H1 (cell line): ENCODE data around the gene DAP. TPM values are rescaled to one million over a fixed set of nuclear protein-coding genes. Genes with fewer than 3 reads are reported as not detected.

Experiments used
- CTCF ChIA-PET: fragments of 300-600 bp; sonication (Branson Sonifier 250); formaldehyde crosslinking; loops from one replicate; lab custom pipeline; 2021; ENCODE audit not compliant: partially characterized antibody; lab: Charles Lee
- POLR2A ChIA-PET: fragments of 300-600 bp; sonication (Branson Sonifier 250); formaldehyde crosslinking; loops from one replicate; lab custom pipeline; 2021; ENCODE audit warnings: inconsistent platforms; ENCODE audit not compliant: partially characterized antibody; lab: Charles Lee
- DNase-seq, 2 experiments: peaks; one replicate each; pipeline versions ENCODE4 v3.0.0 to v3.0.0-alpha.2; 2010 to 2022; ENCODE audit warnings: low spot score in 2 of 2, low read depth in 1 of 2, mixed read lengths in 1 of 2
- FAIRE-seq: peaks from 2 replicates; lab custom pipeline; 2011; peaks lifted over from hg19 to GRCh38; lab: Jason Lieb, UNC
- H2AFZ ChIP-seq: 2 replicates; pipeline ENCODE4 v1.8.1; 2012; ENCODE audit warnings: low read length, inconsistent platforms
- H2AK5ac ChIP-seq: 2 replicates; pipeline ENCODE4 v1.6.1; 2013; ENCODE audit warnings: low read depth, low read length
- H2BK120ac ChIP-seq: replicated peaks from 2 replicates; pipeline ENCODE3; 2013; ENCODE audit warnings: low read depth, low read length, inconsistent platforms
- H2BK12ac ChIP-seq: 2 replicates; pipeline ENCODE4 v1.6.1; 2013; ENCODE audit warnings: low read depth, low read length
- H2BK15ac ChIP-seq: 2 replicates; pipeline ENCODE4 v1.6.1; 2013; ENCODE audit warnings: low read length
- H2BK20ac ChIP-seq: 2 replicates; pipeline ENCODE4 v1.6.1; 2013; ENCODE audit warnings: low read length
- H2BK5ac ChIP-seq: 2 replicates; pipeline ENCODE4 v1.6.1; 2013; ENCODE audit warnings: low read depth, low read length
- H3K14ac ChIP-seq: 2 replicates; pipeline ENCODE4 v1.6.1; 2013; ENCODE audit warnings: inconsistent platforms; ENCODE audit not compliant: insufficient read length
- H3K18ac ChIP-seq: 2 replicates; pipeline ENCODE4 v1.6.1; 2013; ENCODE audit warnings: low read length; ENCODE audit errors: extremely low read depth
- H3K23ac ChIP-seq: 2 replicates; pipeline ENCODE4 v1.6.1; 2013; ENCODE audit warnings: inconsistent platforms; ENCODE audit not compliant: insufficient read length
- H3K23me2 ChIP-seq: 2 replicates; pipeline ENCODE4 v1.6.1; 2013; ENCODE audit warnings: low read depth, low read length
- H3K27ac ChIP-seq: 2 replicates; pipeline ENCODE4 v1.6.1; 2011; ENCODE audit warnings: low read depth, low read length, inconsistent platforms
- H3K27me3 ChIP-seq, 4 experiments: replicated peaks in 1 of 4; 1 replicate in 1 of 4; 2 replicates in 3 of 4; pipeline versions ENCODE4 v1.6.1 to v1.8.1; 2011 to 2013; ENCODE audit warnings: low read length in 3 of 4, mild to moderate bottlenecking in 3 of 4, inconsistent platforms in 2 of 4, mixed read lengths in 2 of 4, moderate library complexity in 1 of 4; ENCODE audit not compliant: control insufficient read depth in 3 of 4, insufficient read depth in 3 of 4; ENCODE audit errors: extremely low read depth in 1 of 4
- H3K36me3 ChIP-seq, 4 experiments: 2 replicates each; pipeline versions ENCODE4 v1.6.1 to v1.8.1; 2011 to 2013; ENCODE audit warnings: mild to moderate bottlenecking in 4 of 4, low read length in 3 of 4, moderate library complexity in 2 of 4, control low read depth in 1 of 4, inconsistent platforms in 1 of 4; ENCODE audit not compliant: insufficient read depth in 4 of 4, control insufficient read depth in 2 of 4
- H3K4ac ChIP-seq: replicated peaks from 2 replicates; pipeline ENCODE3; 2013; ENCODE audit warnings: low read length, low read depth, mixed read lengths, inconsistent platforms; ENCODE audit not compliant: insufficient read length
- H3K4me1 ChIP-seq, 4 experiments: replicated peaks in 1 of 4; 1 replicate in 1 of 4; 2 replicates in 3 of 4; pipeline versions ENCODE4 v1.6.1 to v1.8.1; 2011 to 2013; ENCODE audit warnings: low read length in 3 of 4, inconsistent platforms in 2 of 4, mixed read lengths in 1 of 4; ENCODE audit not compliant: insufficient read depth in 4 of 4, control insufficient read depth in 3 of 4
- H3K4me2 ChIP-seq, 2 experiments: 2 replicates each; pipeline versions ENCODE4 v1.6.1 to v1.8.1; 2011 to 2013; ENCODE audit warnings: low read depth in 2 of 2, low read length in 2 of 2, control low read depth in 1 of 2, inconsistent platforms in 1 of 2, mild to moderate bottlenecking in 1 of 2; ENCODE audit not compliant: insufficient read depth in 1 of 2
- H3K4me3 ChIP-seq, 4 experiments: fragments of 200-600, 300-600 bp in 1 of 4; sonication (generic), shearing (Covaris generic), sonication (Bioruptor Twin) in 1 of 4; 2 replicates each; pipeline versions ENCODE4 v1.5.1 to v1.8.1; 2011 to 2016; ENCODE audit warnings: low read length in 4 of 4, low read depth in 3 of 4, control low read depth in 2 of 4, inconsistent platforms in 2 of 4, mild to moderate bottlenecking in 2 of 4, mixed read lengths in 1 of 4, moderate library complexity in 1 of 4; ENCODE audit not compliant: insufficient read depth in 2 of 4; ENCODE audit errors: extremely low read depth in 1 of 4
- H3K56ac ChIP-seq: replicated peaks from 2 replicates; pipeline ENCODE3; 2013; ENCODE audit warnings: low read depth, mild to moderate bottlenecking, mixed read lengths, low read length, inconsistent platforms; ENCODE audit not compliant: insufficient read length
- H3K79me1 ChIP-seq: 2 replicates; pipeline ENCODE4 v1.6.1; 2013; ENCODE audit warnings: low read depth, low read length, control low read depth
- H3K79me2 ChIP-seq, 2 experiments: 2 replicates each; pipeline versions ENCODE4 v1.6.1 to v1.8.1; 2012 to 2013; ENCODE audit warnings: low read length in 2 of 2, mild to moderate bottlenecking in 2 of 2, inconsistent platforms in 1 of 2; ENCODE audit not compliant: insufficient read depth in 2 of 2, control insufficient read depth in 1 of 2
- H3K9ac ChIP-seq, 4 experiments: replicated peaks in 1 of 4; 1 replicate in 1 of 4; 2 replicates in 3 of 4; pipeline versions ENCODE4 v1.6.1 to v1.8.1; 2011 to 2013; ENCODE audit warnings: low read depth in 3 of 4, low read length in 3 of 4, control low read depth in 2 of 4, mild to moderate bottlenecking in 2 of 4, moderate library complexity in 2 of 4, inconsistent platforms in 1 of 4; ENCODE audit errors: extremely low read depth in 1 of 4
- H3K9me3 ChIP-seq, 2 experiments: 2 replicates each; pipeline versions ENCODE4 v1.6.1 to v1.8.1; 2012 to 2013; ENCODE audit warnings: mild to moderate bottlenecking in 2 of 2, moderate library complexity in 2 of 2, control low read depth in 1 of 2, inconsistent platforms in 1 of 2, low read depth in 1 of 2, low read length in 1 of 2, mixed read lengths in 1 of 2; ENCODE audit not compliant: insufficient read depth in 2 of 2
- H4K20me1 ChIP-seq, 2 experiments: replicated peaks in 1 of 2; 2 replicates each; pipeline versions ENCODE3 to v1.8.1; 2011 to 2013; ENCODE audit warnings: inconsistent platforms in 2 of 2, low read length in 2 of 2, mild to moderate bottlenecking in 1 of 2; ENCODE audit not compliant: insufficient read depth in 2 of 2, control insufficient read depth in 1 of 2
- H4K5ac ChIP-seq: 2 replicates; pipeline ENCODE4 v1.6.1; 2013; ENCODE audit warnings: low read length, low read depth, mixed read lengths, inconsistent platforms; ENCODE audit not compliant: insufficient read length
- H4K8ac ChIP-seq: 2 replicates; pipeline ENCODE4 v1.8.0; 2013; ENCODE audit warnings: mild to moderate bottlenecking, moderate library complexity, low read length, inconsistent platforms; ENCODE audit not compliant: insufficient read depth; ENCODE audit errors: extremely low read depth
- H4K91ac ChIP-seq: replicated peaks from 2 replicates; pipeline ENCODE3; 2013; ENCODE audit warnings: low read length, mixed read lengths, inconsistent platforms; ENCODE audit not compliant: insufficient read length
- BACH1 ChIP-seq: IDR thresholded peaks from 2 replicates; pipeline ENCODE4 v1.6.1; 2012; ENCODE audit warnings: low read length, improper control_type of control experiment
- EGR1 ChIP-seq: IDR thresholded peaks from 2 replicates; pipeline ENCODE4 v1.6.1; 2011; ENCODE audit warnings: low read depth, low read length, borderline replicate concordance
- PHF8 ChIP-seq: fragments of 200-600 bp; sonication (generic); conservative IDR thresholded peaks from 2 replicates; pipeline ENCODE4 v1.7.1; 2012; ENCODE audit warnings: low read depth, mild to moderate bottlenecking, inconsistent platforms, low read length, moderate library complexity
- RXRA ChIP-seq: IDR thresholded peaks from 2 replicates; pipeline ENCODE4 v1.6.1; 2011; ENCODE audit warnings: low read depth, mild to moderate bottlenecking, low read length, moderate library complexity; ENCODE audit not compliant: insufficient read depth
- SP2 ChIP-seq: IDR thresholded peaks from 2 replicates; pipeline ENCODE4 v1.6.1; 2012; ENCODE audit warnings: mild to moderate bottlenecking, low read length, inconsistent platforms
- WGBS, 2 experiments: shearing (Covaris generic) in 1 of 2; methylation state at CpG; one replicate each; pipeline versions ENCODE4 v1.1.6 to v1.1.7; 2013 to 2015; ENCODE audit warnings: low lambda C conversion rate in 2 of 2, mixed read lengths in 2 of 2, inconsistent platforms in 1 of 2, low coverage in 1 of 2, missing lambda C conversion rate in 1 of 2; ENCODE audit not compliant: insufficient replicate concordance in 2 of 2, insufficient coverage in 1 of 2, insufficient read length in 1 of 2; ENCODE audit errors: extremely low coverage in 1 of 2, missing lambda C conversion rate in 1 of 2; 5-methylcytosine and 5-hydroxymethylcytosine counted together
- polyA plus RNA-seq, 7 experiments: library from polyadenylated mRNA; depleted of rRNA in 3 of 7; stranded (reverse) in 5 of 7; unstranded in 2 of 7; fragments of >200 nt in 5 of 7; fragments of 200-250 nt in 2 of 7; gene quantifications; 1 replicate in 5 of 7; 2 replicates in 1 of 7; 4 replicates in 1 of 7; pipeline versions ENCODE4 v1.2.1 to v1.2.3, GENCODE V29; 2011 to 2013; ENCODE audit warnings: missing spikeins in 2 of 7, mixed read lengths in 2 of 7
- total RNA-seq: library from RNA; stranded (reverse); fragmentation: NEBNext Ultra II Directional; extraction: Animal tissue kit (Norgen Biotek cat#: 25700); gene quantifications from 2 replicates; pipeline ENCODE4 v1.2.1, GENCODE V29; 2021
- TF ChIP-seq, protein P1 (sequence below): IDR thresholded peaks from 2 replicates; pipeline ENCODE4 v1.6.1; 2011; ENCODE audit warnings: low read depth, mild to moderate bottlenecking, low read length; ENCODE audit not compliant: insufficient read depth
- TF ChIP-seq, protein P2 (sequence below): IDR thresholded peaks from 2 replicates; pipeline ENCODE4 v1.6.1; 2011; ENCODE audit warnings: low read length, improper control_type of control experiment
- TF ChIP-seq, protein P3 (sequence below), 3 experiments: IDR thresholded peaks; 1 replicate in 2 of 3; 2 replicates in 1 of 3; pipeline versions ENCODE4 v1.5.1 to v1.6.1; 2011; ENCODE audit warnings: low read length in 3 of 3, mild to moderate bottlenecking in 3 of 3, inconsistent platforms in 2 of 3, low read depth in 1 of 3, moderate library complexity in 1 of 3; ENCODE audit not compliant: insufficient read depth in 1 of 3; ENCODE audit errors: control extremely low read depth in 1 of 3

The DAP gene
- total and polyA plus RNA-seq, 2 of the 8 experiments (the other 6 are each of a cell fraction or from before 2014, with no cell fraction given), result 26.2 to 44.4 TPM

DNA sequence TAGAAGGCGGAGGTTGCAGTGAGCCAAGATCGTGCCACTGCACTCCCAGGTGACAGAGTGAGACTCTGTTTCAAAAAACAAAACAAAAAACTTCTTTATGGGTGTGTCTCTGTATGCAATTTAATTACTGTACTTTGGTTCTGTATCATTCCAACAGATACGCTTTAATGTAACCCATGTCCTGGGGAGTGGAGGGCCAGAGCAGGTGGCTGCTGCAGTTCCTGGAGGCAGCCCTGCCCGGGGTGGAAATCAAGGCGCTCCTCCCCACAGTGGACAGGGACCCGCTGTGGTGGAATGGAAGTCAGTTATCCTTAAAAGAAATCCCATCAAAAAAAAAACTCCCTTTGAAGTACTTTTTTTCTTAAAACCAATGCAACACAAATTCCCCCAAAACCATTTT lies 1.9 kb downstream of the DAP start:
- H3K4me1 ChIP-seq, result peaks cover 2 to 10% (median 5%) of the 10 kb centered on the region in 4 experiments; a peak in 5 of 7 replicates
- H3K23ac ChIP-seq, result no peak overlapping the region
- 91% methylated on average over 6 of the region's 6 CpGs; no CpG with 5 or more reads in 1 of the 2 experiments for WGBS, 2 experiments
- peaks cover 0 to 1% of the 10 kb centered on the region in 2 experiments for H4K20me1 ChIP-seq
- no peak overlapping the region for H3K27ac ChIP-seq
- no peaks in the 10 kb centered on the region for H3K9me3 ChIP-seq
- no peak overlapping the region for H2AK5ac ChIP-seq
- ChIA-PET CTCF (interaction anchor here (1.2 kb wide), 1 partner anchor 94 kb away, joined by 3 read pairs; no protein-coding TSS in a partner anchor), POLR2A (interaction anchor here (0.6 kb wide), 1 partner anchor 1026 kb away, joined by 3 read pairs; no protein-coding TSS in a partner anchor)
- no peak overlapping the region for H3K4ac ChIP-seq
- no peak overlapping the region for H3K4me3 ChIP-seq
- H2BK120ac ChIP-seq, result no peak overlapping the region
- DNase-seq (no peak), FAIRE-seq (no peak)
- H4K8ac ChIP-seq, result no peak overlapping the region
- no peak overlapping the region for H2BK12ac ChIP-seq
- no peak overlapping the region for H3K14ac ChIP-seq
- no peak overlapping the region for H2AFZ ChIP-seq
- no peak overlapping the region for H3K18ac ChIP-seq
- peaks cover 5% of the 10 kb centered on the region; the same call in 1 of the 2 replicates for H3K23me2 ChIP-seq
- no peak overlapping the region for H2BK20ac ChIP-seq
- no peak overlapping the region for H2BK15ac ChIP-seq
- no peak overlapping the region for H2BK5ac ChIP-seq
- H3K4me2 ChIP-seq, result no peak overlapping the region
- H3K27me3 ChIP-seq, result peaks cover 0 to 9% (median 7%) of the 10 kb centered on the region in 4 experiments; a peak in 4 of 7 replicates
- no peak overlapping the region for H3K56ac ChIP-seq
- H3K9ac ChIP-seq, result no peak overlapping the region
- H3K79me2 ChIP-seq, result peaks cover 0 to 22% of the 10 kb centered on the region in 2 experiments; a peak in 2 of 4 replicates
- H4K91ac ChIP-seq, result no peak overlapping the region
- no peaks in the 10 kb centered on the region for H3K36me3 ChIP-seq
- peaks cover 3% of the 10 kb centered on the region; the same call in 1 of the 2 replicates for H3K79me1 ChIP-seq
- H4K5ac ChIP-seq, result no peak overlapping the region
- TF ChIP-seq EGR1 (no peak), RXRA (no peak), SP2 (no peak), PHF8 (no peak), BACH1 (no peak)
- TF ChIP-seq, protein P1, sequence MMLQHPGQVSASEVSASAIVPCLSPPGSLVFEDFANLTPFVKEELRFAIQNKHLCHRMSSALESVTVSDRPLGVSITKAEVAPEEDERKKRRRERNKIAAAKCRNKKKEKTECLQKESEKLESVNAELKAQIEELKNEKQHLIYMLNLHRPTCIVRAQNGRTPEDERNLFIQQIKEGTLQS, result no peak
- TF ChIP-seq, protein P2, sequence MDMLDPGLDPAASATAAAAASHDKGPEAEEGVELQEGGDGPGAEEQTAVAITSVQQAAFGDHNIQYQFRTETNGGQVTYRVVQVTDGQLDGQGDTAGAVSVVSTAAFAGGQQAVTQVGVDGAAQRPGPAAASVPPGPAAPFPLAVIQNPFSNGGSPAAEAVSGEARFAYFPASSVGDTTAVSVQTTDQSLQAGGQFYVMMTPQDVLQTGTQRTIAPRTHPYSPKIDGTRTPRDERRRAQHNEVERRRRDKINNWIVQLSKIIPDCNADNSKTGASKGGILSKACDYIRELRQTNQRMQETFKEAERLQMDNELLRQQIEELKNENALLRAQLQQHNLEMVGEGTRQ, result no peak
- TF ChIP-seq, protein P3, sequence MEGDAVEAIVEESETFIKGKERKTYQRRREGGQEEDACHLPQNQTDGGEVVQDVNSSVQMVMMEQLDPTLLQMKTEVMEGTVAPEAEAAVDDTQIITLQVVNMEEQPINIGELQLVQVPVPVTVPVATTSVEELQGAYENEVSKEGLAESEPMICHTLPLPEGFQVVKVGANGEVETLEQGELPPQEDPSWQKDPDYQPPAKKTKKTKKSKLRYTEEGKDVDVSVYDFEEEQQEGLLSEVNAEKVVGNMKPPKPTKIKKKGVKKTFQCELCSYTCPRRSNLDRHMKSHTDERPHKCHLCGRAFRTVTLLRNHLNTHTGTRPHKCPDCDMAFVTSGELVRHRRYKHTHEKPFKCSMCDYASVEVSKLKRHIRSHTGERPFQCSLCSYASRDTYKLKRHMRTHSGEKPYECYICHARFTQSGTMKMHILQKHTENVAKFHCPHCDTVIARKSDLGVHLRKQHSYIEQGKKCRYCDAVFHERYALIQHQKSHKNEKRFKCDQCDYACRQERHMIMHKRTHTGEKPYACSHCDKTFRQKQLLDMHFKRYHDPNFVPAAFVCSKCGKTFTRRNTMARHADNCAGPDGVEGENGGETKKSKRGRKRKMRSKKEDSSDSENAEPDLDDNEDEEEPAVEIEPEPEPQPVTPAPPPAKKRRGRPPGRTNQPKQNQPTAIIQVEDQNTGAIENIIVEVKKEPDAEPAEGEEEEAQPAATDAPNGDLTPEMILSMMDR (IDR thresholded peaks at IDR 0.05; ENCODE audit: control extremely low read depth in 1 of 3, insufficient read depth in 1 of 3, low read depth in 1 of 3, low read length in 3 of 3), result no peak
